Measurements from ENCODE around the gene ENPP3. TPM values are rescaled to one million over a fixed set of nuclear protein-coding genes. Genes with fewer than 3 reads are reported as not detected.

ENPP3 gene
- total RNA-seq, 1 experiment from 2014 or later: not detected

DNA sequence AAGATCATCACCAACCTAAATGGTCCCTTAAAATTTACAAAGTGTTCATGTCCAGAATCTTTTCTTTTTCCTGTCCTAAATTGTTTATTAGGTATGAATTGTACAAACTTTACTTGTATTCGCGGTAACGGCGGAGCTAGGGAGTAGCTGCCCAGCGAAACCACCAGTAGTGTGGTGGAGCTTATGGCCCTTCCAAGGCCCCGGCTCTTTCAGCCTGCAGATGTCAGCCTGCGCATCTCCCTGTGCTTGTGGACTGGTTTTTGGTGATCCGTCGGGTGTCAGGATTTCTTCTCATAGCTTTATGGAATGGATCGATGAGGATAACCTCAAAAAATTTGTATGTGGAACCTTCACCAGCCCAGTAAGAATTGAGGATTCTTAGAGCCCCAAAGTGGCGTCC lies 143.5 kb downstream of the ENPP3 start:
- ChIA-PET POLR2A (interaction anchor here (0.7 kb wide), 1 partner anchor 127 kb away, joined by 3 read pairs; no protein-coding TSS in a partner anchor), CTCF (interaction anchor here (0.7 to 3.3 kb wide), 4 partner anchors 85 to 134 kb away, joined by 3 to 33 read pairs (median 8); no protein-coding TSS in a partner anchor)
- no TSS peak for BruUV-seq (replicated peaks)
- H3K4me1 Mint-ChIP-seq (ENCODE audit: insufficient read depth, unreplicated experiment): no peaks in the 10 kb centered on the region
- TF ChIP-seq, protein P1, sequence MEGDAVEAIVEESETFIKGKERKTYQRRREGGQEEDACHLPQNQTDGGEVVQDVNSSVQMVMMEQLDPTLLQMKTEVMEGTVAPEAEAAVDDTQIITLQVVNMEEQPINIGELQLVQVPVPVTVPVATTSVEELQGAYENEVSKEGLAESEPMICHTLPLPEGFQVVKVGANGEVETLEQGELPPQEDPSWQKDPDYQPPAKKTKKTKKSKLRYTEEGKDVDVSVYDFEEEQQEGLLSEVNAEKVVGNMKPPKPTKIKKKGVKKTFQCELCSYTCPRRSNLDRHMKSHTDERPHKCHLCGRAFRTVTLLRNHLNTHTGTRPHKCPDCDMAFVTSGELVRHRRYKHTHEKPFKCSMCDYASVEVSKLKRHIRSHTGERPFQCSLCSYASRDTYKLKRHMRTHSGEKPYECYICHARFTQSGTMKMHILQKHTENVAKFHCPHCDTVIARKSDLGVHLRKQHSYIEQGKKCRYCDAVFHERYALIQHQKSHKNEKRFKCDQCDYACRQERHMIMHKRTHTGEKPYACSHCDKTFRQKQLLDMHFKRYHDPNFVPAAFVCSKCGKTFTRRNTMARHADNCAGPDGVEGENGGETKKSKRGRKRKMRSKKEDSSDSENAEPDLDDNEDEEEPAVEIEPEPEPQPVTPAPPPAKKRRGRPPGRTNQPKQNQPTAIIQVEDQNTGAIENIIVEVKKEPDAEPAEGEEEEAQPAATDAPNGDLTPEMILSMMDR (IDR thresholded peaks at IDR 0.05; ENCODE audit: unreplicated experiment): no peak
- H3K9me3 Mint-ChIP-seq (ENCODE audit: unreplicated experiment): no peaks in the 10 kb centered on the region
- DNase-seq (ENCODE audit: unreplicated experiment): no peak
- H3K27ac Mint-ChIP-seq (ENCODE audit: low read depth, unreplicated experiment): no peak overlapping the region
- H3K36me3 Mint-ChIP-seq (ENCODE audit: insufficient read depth, unreplicated experiment): no peaks in the 10 kb centered on the region
- intact Hi-C loops (cut with micrococcal nuclease): no loop called here
- no peak overlapping the region for H3K4me3 Mint-ChIP-seq (ENCODE audit: unreplicated experiment)
- no peaks in the 10 kb centered on the region for H3K27me3 Mint-ChIP-seq (ENCODE audit: insufficient read depth, unreplicated experiment)

DNA sequence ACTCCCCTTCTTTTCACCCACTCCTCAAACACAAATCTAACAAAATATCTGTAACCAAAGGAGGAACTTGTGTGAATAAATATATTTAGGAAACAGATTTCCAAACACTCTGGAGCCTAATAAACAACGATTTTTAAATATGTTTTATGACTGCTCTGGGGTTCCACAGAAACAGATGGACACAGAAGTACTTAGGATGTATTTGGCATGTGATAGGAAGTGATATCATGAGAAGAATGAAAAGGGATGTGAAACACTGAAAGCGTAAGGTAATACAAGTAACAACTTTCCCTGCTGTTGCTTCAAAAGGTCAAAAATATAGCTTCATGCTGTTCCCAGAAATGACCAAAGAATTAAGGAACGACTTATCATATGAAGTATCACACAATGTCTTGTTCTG lies 144.6 kb downstream of the ENPP3 start:
- intact Hi-C loops (cut with micrococcal nuclease): loop anchor here (1.0 kb wide), 1 partner anchor 129 kb away; no protein-coding TSS in a partner anchor
- CTCF ChIA-PET: interaction anchor here (0.7 to 3.3 kb wide), 10 partner anchors 8 to 933 kb away, joined by 3 to 33 read pairs (median 4); no protein-coding TSS in a partner anchor
- Mint-ChIP-seq H3K4me1 (ENCODE audit: insufficient read depth, unreplicated experiment) (no peaks in the 10 kb centered on the region), H3K9me3 (ENCODE audit: unreplicated experiment) (no peaks in the 10 kb centered on the region), H3K27ac (ENCODE audit: low read depth, unreplicated experiment) (no peak overlapping the region), H3K36me3 (ENCODE audit: insufficient read depth, unreplicated experiment) (no peaks in the 10 kb centered on the region), H3K27me3 (ENCODE audit: insufficient read depth, unreplicated experiment) (no peaks in the 10 kb centered on the region), H3K4me3 (ENCODE audit: unreplicated experiment) (no peak overlapping the region)
- DNase-seq (ENCODE audit: unreplicated experiment): no peak
- BruUV-seq (replicated peaks): no TSS peak
- POLR2A ChIA-PET: no interaction called here
- TF ChIP-seq, protein P1 (IDR thresholded peaks at IDR 0.05; ENCODE audit: unreplicated experiment): no peak

DNA sequence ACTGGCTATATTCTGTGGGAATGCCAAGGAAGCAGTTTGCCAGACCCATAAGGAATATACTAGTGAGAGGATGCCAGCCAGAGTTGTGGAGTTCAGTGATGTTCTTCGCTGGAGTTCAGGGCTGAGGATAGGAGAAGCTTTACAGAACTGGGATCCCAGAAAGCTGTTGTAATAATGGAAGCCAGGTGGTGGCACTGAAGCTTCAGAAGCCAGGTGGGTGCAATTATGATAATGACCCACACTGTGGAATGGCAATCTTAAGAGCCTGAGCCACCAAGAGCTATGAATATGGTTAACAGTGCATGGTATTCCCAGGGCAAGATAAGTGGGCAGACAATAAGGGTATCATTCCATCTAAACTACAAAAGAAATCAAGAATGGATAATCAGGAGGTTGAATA lies 145.7 kb downstream of the ENPP3 start:
- Mint-ChIP-seq H3K9me3 (ENCODE audit: unreplicated experiment) (no peaks in the 10 kb centered on the region), H3K36me3 (ENCODE audit: insufficient read depth, unreplicated experiment) (no peaks in the 10 kb centered on the region), H3K4me1 (ENCODE audit: insufficient read depth, unreplicated experiment) (no peaks in the 10 kb centered on the region), H3K4me3 (ENCODE audit: unreplicated experiment) (no peak overlapping the region), H3K27ac (ENCODE audit: low read depth, unreplicated experiment) (no peak overlapping the region), H3K27me3 (ENCODE audit: insufficient read depth, unreplicated experiment) (no peaks in the 10 kb centered on the region)
- peak; percentile 23 for DNase-seq (ENCODE audit: unreplicated experiment)
- no TSS peak for BruUV-seq (replicated peaks)
- CTCF ChIA-PET: interaction anchor here (0.5 to 3.3 kb wide), 10 partner anchors 9 to 1041 kb away, joined by 3 to 33 read pairs (median 5); no protein-coding TSS in a partner anchor
- TF ChIP-seq, protein P1 (IDR thresholded peaks at IDR 0.05; ENCODE audit: unreplicated experiment): no peak
- POLR2A ChIA-PET: no interaction called here
- intact Hi-C loops (cut with micrococcal nuclease): loop anchor here (1.0 kb wide), 1 partner anchor 128 kb away; no protein-coding TSS in a partner anchor

DNA sequence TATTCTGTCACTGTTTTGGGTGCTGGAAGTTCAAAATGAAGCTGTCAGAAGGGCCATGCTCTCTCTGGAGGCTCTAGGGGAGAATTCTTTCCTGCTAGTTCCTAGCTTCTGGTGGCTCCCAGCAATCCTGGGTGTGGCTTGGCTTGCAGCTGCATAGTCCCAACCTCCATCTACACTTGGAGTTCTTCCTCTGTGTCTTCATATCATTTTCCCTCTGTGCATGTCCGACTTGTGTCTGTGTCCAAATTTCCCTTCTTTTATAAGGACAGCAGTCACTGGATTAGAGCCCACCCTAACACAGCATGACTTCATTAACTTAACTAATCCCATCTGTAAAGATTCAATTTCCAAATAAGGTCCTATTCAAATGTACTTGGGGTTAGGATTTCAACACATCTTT lies 147.5 kb downstream of the ENPP3 start:
- no TSS peak for BruUV-seq (replicated peaks)
- DNase-seq (ENCODE audit: unreplicated experiment): no peak
- no peak overlapping the region for H3K4me3 Mint-ChIP-seq (ENCODE audit: unreplicated experiment)
- intact Hi-C loops (cut with micrococcal nuclease): no loop called here
- ChIA-PET CTCF (interaction anchor here (0.6 to 2.9 kb wide), 6 partner anchors 11 to 130 kb away, joined by 3 to 12 read pairs (median 8); no protein-coding TSS in a partner anchor), POLR2A (no interaction called here)
- H3K36me3 Mint-ChIP-seq (ENCODE audit: insufficient read depth, unreplicated experiment): no peaks in the 10 kb centered on the region
- H3K27me3 Mint-ChIP-seq (ENCODE audit: insufficient read depth, unreplicated experiment): no peaks in the 10 kb centered on the region
- TF ChIP-seq, protein P1 (IDR thresholded peaks at IDR 0.05; ENCODE audit: unreplicated experiment): no peak
- H3K9me3 Mint-ChIP-seq (ENCODE audit: unreplicated experiment): no peaks in the 10 kb centered on the region
- no peak overlapping the region for H3K27ac Mint-ChIP-seq (ENCODE audit: low read depth, unreplicated experiment)
- H3K4me1 Mint-ChIP-seq (ENCODE audit: insufficient read depth, unreplicated experiment): no peaks in the 10 kb centered on the region
